Immature natural killer cell (primary cell): ENCODE measurements around the gene FAF2. TPM values are rescaled to one million over a fixed set of nuclear protein-coding genes. Genes with fewer than 3 reads are reported as not detected.

ENCODE experiments used
- DNase-seq, 3 donors: peaks; one replicate each; pipeline ENCODE4 v3.0.0; 2022; ENCODE audit warnings: mixed read lengths in 1 of 3
- H3K27ac Mint-ChIP-seq, 6 donors: one replicate each; pipeline ENCODE4 v1.8.0; 2020; ENCODE audit warnings: mixed read lengths in 6 of 6, mild to moderate bottlenecking in 5 of 6, inconsistent platforms in 4 of 6, moderate library complexity in 3 of 6
- H3K27me3 Mint-ChIP-seq, 3 donors: one replicate each; pipeline ENCODE4 v1.8.0; 2020 to 2021; ENCODE audit warnings: low read depth in 3 of 3, mild to moderate bottlenecking in 3 of 3, mixed read lengths in 3 of 3, moderate library complexity in 3 of 3, inconsistent platforms in 1 of 3
- H3K36me3 Mint-ChIP-seq, 3 donors: one replicate each; pipeline ENCODE4 v1.8.0; 2020; ENCODE audit warnings: mixed read lengths in 3 of 3, inconsistent platforms in 2 of 3, mild to moderate bottlenecking in 2 of 3
- H3K4me1 Mint-ChIP-seq, 2 donors: one replicate each; pipeline ENCODE4 v1.8.0; 2020; ENCODE audit warnings: inconsistent platforms in 2 of 2, mild to moderate bottlenecking in 2 of 2, mixed read lengths in 2 of 2, moderate library complexity in 1 of 2
- H3K4me3 Mint-ChIP-seq, 5 donors: one replicate each; pipeline ENCODE4 v1.8.0; 2020; ENCODE audit warnings: mild to moderate bottlenecking in 5 of 5, mixed read lengths in 5 of 5, inconsistent platforms in 3 of 5, moderate library complexity in 3 of 5
- H3K9me3 Mint-ChIP-seq, 6 donors: one replicate each; pipeline ENCODE4 v1.8.0; 2020; ENCODE audit warnings: mild to moderate bottlenecking in 6 of 6, mixed read lengths in 6 of 6, inconsistent platforms in 4 of 6, moderate library complexity in 3 of 6
- polyA plus RNA-seq, 3 donors: library from polyadenylated mRNA; unstranded; fragments of 300-500 nt; fragmentation: Illumina TruSeq; gene quantifications; one replicate each; pipeline ENCODE4 v1.2.3, GENCODE V29; 2021

The FAF2 gene
- polyA plus RNA-seq, 3 donors from 2014 or later, result 9.0 to 17.6 (median 17.0) TPM

DNA sequence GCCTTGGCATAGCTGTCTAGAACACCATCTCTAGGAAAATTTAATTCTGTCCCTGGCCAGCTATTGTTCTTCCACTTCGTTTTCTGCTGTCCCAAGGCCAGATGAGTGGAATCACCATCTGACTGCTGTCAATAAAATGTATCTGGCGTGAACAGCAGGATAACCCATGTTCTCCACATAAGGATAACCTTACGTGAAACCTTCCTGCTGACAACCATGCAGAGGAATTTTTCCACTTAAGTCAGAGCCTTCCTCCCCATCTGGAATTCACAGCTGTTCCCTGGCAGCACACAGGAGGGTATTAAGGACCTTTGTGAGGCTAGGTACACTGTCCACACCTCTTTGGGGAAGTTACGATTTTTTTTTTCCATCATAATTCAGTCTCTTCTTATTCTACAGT lies 60.4 kb downstream of the FAF2 start:
- H3K27ac Mint-ChIP-seq, result peak overlapping the region in 1 of 6 donors; percentile 46
- H3K27me3 Mint-ChIP-seq, result peaks cover 0 to 2% (median 1%) of the 10 kb centered on the region in 3 donors
- DNase-seq, result no peak
- H3K4me3 Mint-ChIP-seq, result no peak overlapping the region
- H3K36me3 Mint-ChIP-seq, result peaks cover 19 to 50% (median 35%) of the 10 kb centered on the region in 3 donors
- H3K4me1 Mint-ChIP-seq, result peaks cover 0 to 4% of the 10 kb centered on the region in 2 donors
- no peaks in the 10 kb centered on the region for H3K9me3 Mint-ChIP-seq

DNA sequence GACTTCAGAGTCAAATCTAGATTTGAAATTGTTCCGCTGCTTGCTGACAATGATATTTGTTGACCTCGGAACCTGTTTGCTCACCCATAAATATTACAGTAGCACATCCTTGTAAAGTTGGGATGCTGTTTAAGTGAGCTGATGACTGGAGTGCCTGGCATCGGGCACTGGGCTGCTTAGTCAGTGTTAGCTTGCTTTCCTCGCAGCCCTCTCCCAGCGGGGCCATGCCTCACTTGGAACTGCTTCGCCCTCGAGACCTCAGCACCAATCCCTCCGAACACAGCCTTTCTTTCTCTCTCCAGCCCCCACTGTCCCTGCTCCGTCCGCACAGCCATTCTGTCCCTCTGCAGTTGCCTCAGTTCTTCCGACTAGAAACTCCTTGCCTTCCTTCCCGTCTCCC lies 65.6 kb downstream of the FAF2 start:
- Mint-ChIP-seq H3K27ac (peak overlapping the region in 4 of 6 donors; percentile 45 to 74 (median 52)), H3K36me3 (peaks cover 0 to 10% (median 9%) of the 10 kb centered on the region in 3 donors), H3K4me3 (no peak overlapping the region), H3K27me3 (peaks cover 3 to 5% (median 4%) of the 10 kb centered on the region in 3 donors), H3K9me3 (no peaks in the 10 kb centered on the region), H3K4me1 (peaks cover 18 to 22% of the 10 kb centered on the region in 2 donors)
- DNase-seq, result no peak

DNA sequence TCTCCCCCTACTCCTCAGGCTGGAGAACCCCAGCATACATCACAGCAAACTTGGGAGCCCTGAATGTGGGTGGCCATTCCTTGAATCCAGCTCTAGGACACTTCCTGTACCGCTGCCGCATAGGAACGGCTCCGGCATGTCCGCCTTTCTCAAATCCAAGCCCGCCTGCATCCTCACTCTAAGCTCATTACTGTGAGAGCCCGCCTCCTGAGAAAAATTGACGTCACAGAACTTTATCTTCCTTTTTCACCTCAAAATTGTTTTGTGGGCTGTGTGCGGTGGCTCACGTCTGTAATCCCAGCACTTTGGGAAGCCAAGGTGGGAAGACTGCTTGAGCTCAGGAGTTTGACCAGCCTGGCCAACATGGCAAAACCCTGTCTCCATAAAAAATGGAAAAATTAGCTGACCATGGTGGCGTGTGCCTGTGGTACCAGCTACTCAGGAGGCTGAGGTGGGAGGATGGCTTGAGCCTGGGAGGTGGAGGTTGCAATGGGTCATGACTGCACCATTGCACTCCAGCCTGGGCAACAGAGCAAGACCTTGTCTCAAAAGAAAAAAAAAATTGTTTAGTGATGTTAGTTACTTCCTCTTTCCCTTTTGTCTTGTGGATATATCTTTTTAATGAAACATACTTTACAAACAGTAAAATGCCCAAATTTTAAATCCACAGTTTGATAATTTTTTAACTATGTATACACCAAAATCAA lies 66.2 kb downstream of the FAF2 start:
- Mint-ChIP-seq H3K27ac (peak overlapping the region in 4 of 6 donors; percentile 45 to 74 (median 56)), H3K27me3 (peaks cover 3 to 5% (median 4%) of the 10 kb centered on the region in 3 donors), H3K4me1 (peaks cover 18 to 22% of the 10 kb centered on the region in 2 donors), H3K4me3 (no peak overlapping the region), H3K9me3 (no peaks in the 10 kb centered on the region), H3K36me3 (peaks cover 0 to 6% (median 6%) of the 10 kb centered on the region in 3 donors)
- no peak for DNase-seq

DNA sequence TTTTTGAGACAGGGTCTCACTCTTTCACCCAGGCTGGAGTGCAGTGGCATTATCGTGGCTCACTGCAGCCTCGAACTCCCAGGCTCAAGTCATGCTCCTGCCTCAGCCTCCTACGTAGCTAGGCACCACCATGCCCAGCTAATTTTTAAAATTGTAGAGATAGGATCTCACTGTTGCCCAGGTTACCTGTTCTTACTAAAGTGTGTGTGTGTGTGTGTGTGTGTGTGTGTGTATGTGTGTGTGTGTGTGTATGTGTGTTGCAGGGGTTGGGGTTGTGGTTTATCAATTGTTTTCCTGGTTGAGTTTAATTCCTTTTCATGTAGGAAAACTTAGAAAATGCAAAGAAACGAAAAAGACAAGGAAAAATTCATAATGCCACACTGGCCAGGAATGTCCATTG lies 67.2 kb downstream of the FAF2 start:
- Mint-ChIP-seq H3K36me3 (no peaks in the 10 kb centered on the region), H3K9me3 (no peaks in the 10 kb centered on the region), H3K27ac (peak overlapping the region in 1 of 6 donors; percentile 7), H3K27me3 (peaks cover 3 to 5% (median 4%) of the 10 kb centered on the region in 3 donors), H3K4me1 (peaks cover 20 to 24% of the 10 kb centered on the region in 2 donors), H3K4me3 (no peak overlapping the region)
- no peak for DNase-seq

DNA sequence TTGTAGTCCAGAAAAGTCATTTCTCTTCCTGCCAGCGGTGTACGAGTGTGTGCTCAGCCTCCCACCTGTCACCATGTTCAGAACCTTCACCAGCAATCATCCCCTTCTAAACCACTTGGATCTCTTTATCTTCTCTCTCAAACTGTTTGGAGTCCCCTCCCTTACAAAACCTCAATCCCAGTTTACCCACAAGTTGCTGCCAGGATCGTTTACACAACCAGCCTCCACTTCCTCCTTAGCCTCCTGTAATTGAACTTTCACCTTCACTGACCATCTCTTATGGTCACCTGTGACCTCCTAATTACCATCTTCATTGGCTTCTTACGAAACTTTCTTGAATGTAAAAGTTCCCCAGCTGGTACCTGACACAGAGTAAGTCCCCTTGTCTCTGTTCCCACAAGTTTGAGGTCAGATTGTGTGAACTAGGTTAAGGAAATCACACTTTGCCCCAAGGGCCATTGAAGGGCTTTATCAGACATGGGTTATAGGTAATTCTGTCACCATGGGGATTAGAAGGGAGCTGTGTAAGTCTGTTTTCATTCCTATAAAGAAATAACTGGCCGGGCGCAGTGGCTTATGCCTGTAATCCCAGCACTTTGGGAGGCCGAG lies 69.0 kb downstream of the FAF2 start:
- Mint-ChIP-seq H3K27ac (peak overlapping the region; percentile 46 to 90 (median 72)), H3K36me3 (no peaks in the 10 kb centered on the region), H3K4me1 (peaks cover 24 to 26% of the 10 kb centered on the region in 2 donors), H3K4me3 (peak overlapping the region; percentile 60 to 76 (median 64)), H3K27me3 (peaks cover 3 to 7% (median 5%) of the 10 kb centered on the region in 3 donors), H3K9me3 (no peaks in the 10 kb centered on the region)
- DNase-seq, result peak; percentile 60 to 67 (median 67)

DNA sequence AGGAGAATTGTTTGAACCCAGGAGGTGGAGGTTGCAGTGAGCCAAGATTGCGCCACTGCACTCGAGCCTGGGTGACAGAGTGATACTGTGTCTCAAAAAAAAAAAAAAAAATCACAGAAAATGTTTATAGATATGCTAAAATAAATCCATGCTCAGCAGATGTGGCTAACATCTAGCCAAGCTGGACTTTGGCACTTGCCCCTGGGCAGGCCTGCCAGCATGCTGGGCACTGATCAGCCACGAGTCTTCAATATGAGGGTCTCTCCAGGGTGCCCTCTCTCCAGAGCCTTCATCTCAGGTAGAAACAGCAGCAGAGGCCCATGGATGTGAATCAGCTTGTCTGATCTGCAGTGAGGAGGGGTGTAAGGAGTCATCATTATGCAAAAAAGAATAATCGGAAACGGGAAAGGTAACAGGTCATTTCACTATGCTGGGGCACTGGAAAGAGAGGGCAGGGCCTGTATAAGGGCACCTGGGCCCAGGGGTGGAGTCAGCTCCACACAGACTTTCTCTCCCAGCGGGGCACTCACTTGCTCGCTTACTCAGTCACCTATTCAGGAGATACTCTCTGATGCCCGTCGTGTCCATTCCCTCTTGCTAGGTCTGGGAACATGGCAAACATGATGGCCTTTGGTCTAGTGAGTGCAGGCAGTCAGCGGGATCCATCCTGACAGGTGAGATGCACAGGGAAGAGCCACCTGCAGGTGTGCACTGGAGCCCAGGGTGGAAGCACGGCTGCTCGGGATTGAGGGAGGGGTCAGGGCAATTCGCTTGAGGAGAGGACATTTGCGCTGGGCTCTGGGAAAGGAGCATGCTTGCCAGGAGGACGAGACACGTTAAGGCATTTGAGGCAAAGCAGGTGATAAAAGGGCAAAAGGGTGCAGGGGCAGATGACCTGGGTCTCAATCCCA lies 71.9 kb downstream of the FAF2 start:
- Mint-ChIP-seq H3K27ac (peak overlapping the region in 1 of 6 donors; percentile 79), H3K4me1 (peaks cover 29 to 33% of the 10 kb centered on the region in 2 donors), H3K36me3 (no peaks in the 10 kb centered on the region), H3K4me3 (no peak overlapping the region), H3K9me3 (no peaks in the 10 kb centered on the region), H3K27me3 (peaks cover 3 to 10% (median 5%) of the 10 kb centered on the region in 3 donors)
- DNase-seq, result no peak

DNA sequence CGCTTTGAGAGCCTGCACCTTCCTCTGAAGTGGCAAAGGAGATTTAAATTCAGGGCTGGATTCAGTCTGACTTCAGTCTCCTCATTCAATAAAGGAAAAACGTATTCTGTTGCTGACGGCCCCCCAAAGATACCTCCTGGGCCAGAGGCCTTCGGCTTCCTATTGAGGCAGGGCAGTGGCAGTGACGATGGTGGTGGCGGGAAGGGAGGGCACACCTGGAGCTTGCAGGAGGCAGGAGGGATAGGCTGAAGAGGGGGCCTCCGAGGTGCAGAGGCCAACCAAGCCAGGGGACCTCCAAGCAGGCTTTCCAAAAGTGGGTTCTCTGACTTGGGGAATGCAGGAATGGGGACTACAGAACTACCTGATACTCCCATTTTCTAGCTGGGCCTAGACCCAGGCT lies 73.1 kb downstream of the FAF2 start:
- Mint-ChIP-seq H3K4me1 (peaks cover 29 to 33% of the 10 kb centered on the region in 2 donors), H3K27ac (peak overlapping the region in 1 of 6 donors; percentile 57), H3K36me3 (peaks cover 0 to 2% (median 0%) of the 10 kb centered on the region in 3 donors), H3K27me3 (peaks cover 3 to 8% (median 3%) of the 10 kb centered on the region in 3 donors), H3K4me3 (no peak overlapping the region), H3K9me3 (no peaks in the 10 kb centered on the region)
- DNase-seq, result no peak

DNA sequence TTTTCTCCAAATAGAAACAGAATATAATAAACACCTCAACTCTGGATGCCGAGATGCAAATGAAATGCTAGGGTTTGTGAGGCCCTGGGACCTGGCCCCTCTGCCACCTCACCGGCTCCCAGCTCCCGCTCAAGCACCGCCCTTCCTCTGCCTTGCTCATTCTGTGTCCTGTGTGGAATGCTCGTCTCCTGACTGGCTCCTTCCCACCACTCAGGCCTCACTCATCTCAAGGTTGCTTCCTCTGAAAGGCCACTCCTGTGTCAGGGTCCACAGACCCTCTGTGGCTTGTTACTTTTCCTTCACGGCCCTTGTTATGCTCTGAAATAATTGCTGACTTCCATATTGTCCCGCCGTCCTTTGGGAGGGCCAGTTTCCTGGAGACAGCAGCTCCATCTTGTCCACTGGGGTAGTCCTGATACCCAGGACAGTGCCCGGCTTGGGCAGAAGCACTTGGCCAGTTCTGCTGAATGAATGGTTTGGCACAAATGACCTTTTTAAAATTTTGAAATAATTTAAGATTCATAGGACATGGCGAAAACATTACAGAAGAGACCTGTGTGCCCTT lies 73.6 kb downstream of the FAF2 start:
- Mint-ChIP-seq H3K9me3 (no peaks in the 10 kb centered on the region), H3K4me1 (peaks cover 27 to 30% of the 10 kb centered on the region in 2 donors), H3K4me3 (no peak overlapping the region), H3K27ac (peak overlapping the region in 3 of 6 donors; percentile 15 to 68 (median 57)), H3K36me3 (peaks cover 0 to 2% (median 0%) of the 10 kb centered on the region in 3 donors), H3K27me3 (peaks cover 3 to 8% (median 3%) of the 10 kb centered on the region in 3 donors)
- no peak for DNase-seq

DNA sequence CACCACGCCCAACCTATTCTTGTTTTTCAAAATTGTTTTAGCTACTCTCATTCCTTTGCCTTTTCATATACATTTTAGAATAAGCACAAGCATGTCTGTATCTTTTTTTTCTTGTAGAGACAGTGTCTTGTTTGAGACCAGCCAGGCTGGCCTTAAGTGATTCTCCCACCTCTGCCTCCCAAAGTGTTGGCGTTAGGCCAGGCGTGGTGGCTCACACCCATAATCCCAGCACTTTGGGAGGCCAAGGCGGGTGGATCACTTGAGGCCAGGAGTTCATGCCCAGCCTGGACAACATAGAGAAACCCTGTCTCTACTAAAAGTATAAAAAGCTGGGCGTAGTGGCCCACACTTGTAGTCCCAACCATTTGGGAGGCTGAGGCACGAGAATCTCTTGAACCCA lies 76.0 kb downstream of the FAF2 start:
- no peak for DNase-seq
- H3K4me3 Mint-ChIP-seq, result no peak overlapping the region
- H3K27ac Mint-ChIP-seq, result peak overlapping the region in 1 of 6 donors; percentile 66
- peaks cover 22 to 26% of the 10 kb centered on the region in 2 donors for H3K4me1 Mint-ChIP-seq
- peaks cover 0 to 9% (median 0%) of the 10 kb centered on the region in 3 donors for H3K36me3 Mint-ChIP-seq
- H3K27me3 Mint-ChIP-seq, result peaks cover 0 to 9% (median 5%) of the 10 kb centered on the region in 3 donors
- H3K9me3 Mint-ChIP-seq, result no peaks in the 10 kb centered on the region

DNA sequence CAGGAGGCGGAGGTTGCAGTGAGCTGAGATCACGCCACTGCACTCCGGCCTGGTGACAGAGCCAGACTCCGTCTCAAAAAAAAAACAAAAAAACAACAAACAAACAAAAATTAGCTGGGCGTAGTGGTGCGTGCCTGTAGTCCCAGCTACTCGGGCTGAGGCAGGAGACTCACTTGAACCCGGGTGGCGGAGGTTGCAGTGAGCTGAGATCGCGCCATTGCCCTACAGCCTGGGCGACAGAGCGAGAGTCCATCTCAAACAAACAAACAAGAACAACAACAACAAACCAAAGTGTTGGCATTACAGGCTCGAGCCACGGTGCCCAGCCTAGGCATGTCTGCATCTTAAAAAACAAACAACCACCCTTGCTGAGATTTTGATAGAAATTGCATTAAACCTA lies 76.8 kb downstream of the FAF2 start:
- Mint-ChIP-seq H3K4me3 (no peak overlapping the region), H3K4me1 (peaks cover 28 to 31% of the 10 kb centered on the region in 2 donors), H3K27ac (peak overlapping the region in 3 of 6 donors; percentile 17 to 76 (median 34))

DNA sequence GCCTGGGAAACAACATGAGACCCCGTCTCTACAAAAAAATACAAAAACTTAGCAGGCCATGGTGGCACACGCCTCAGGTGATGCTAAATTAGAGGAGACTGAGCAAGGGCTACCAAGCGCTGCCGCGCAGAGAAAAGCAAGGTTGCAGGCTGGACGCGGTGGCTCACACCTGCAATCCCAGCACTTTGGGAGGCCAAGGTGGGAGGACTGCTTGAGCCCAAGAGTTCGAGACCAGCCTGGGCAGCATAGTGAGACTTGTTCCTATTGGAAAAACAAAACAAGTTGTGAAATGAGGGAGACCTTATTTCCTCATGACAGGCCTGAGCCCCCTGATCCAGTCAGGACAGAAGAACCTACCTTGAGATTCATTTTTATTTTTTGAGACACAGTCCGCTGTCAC lies 77.5 kb downstream of the FAF2 start:
- Mint-ChIP-seq H3K27me3 (peaks cover 4 to 13% (median 9%) of the 10 kb centered on the region in 3 donors), H3K27ac (peak overlapping the region in 4 of 6 donors; percentile 34 to 76 (median 55)), H3K4me1 (peaks cover 28% of the 10 kb centered on the region in 2 donors), H3K4me3 (no peak overlapping the region), H3K9me3 (no peaks in the 10 kb centered on the region), H3K36me3 (peaks cover 0 to 14% (median 0%) of the 10 kb centered on the region in 3 donors)
- DNase-seq, result no peak

More for the DNA sequence above, 76.8 kb downstream of the FAF2 start:
- Mint-ChIP-seq H3K9me3 (no peaks in the 10 kb centered on the region), H3K27me3 (peaks cover 4 to 13% (median 9%) of the 10 kb centered on the region in 3 donors), H3K36me3 (peaks cover 0 to 14% (median 0%) of the 10 kb centered on the region in 3 donors)
- DNase-seq, result no peak

DNA sequence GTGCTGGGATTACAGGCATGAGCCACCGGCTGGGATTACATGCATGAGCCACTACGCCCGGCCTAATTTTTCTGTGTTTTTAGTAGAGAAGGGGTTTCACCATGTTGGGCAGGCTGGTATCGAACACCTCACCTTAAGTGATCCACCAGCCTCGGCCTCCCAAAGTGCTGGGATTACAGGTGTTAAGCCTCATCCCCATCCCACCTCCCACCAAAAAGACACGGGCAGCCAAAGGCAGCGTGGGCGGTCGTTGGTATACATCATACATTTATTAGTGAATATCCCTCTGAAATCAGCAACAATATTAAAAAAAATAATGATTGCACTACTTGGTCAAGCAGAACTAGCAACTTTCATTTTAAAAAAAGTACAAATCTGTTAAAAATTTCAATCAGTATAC lies 78.3 kb downstream of the FAF2 start:
- no peak overlapping the region for H3K27ac Mint-ChIP-seq
- H3K4me1 Mint-ChIP-seq, result peaks cover 34 to 35% of the 10 kb centered on the region in 2 donors
- no peak overlapping the region for H3K4me3 Mint-ChIP-seq
- peaks cover 3 to 17% (median 4%) of the 10 kb centered on the region in 3 donors for H3K36me3 Mint-ChIP-seq
- peaks cover 4 to 13% (median 12%) of the 10 kb centered on the region in 3 donors for H3K27me3 Mint-ChIP-seq
- H3K9me3 Mint-ChIP-seq, result no peaks in the 10 kb centered on the region
- DNase-seq, result no peak
